Naive thymus-derived CD4-positive, alpha-beta T cell (primary cell): ENCODE data around the gene CLCA1. TPM values are rescaled to one million over a fixed set of nuclear protein-coding genes. Genes with fewer than 3 reads are reported as not detected.

Source experiments
- ATAC-seq: fragments of 150-1000 bp; cut with Tn5 transposase; 2 replicates; pipeline ENCODE4 v1.10.0; 2021; ENCODE audit warnings: mild to moderate bottlenecking, moderate library complexity
- CTCF ChIA-PET: fragments of 350-600 bp; sonication (Branson Sonifier 250); formaldehyde crosslinking; loops from one replicate; lab custom pipeline; 2021; ENCODE audit warnings: antibody characterized with exemption; lab: Charles Lee
- POLR2A ChIA-PET: fragments of 350-600 bp; sonication (Branson Sonifier 250); formaldehyde crosslinking; loops from one replicate; lab custom pipeline; 2021; ENCODE audit warnings: antibody characterized with exemption, inconsistent platforms; lab: Charles Lee
- DNase-seq, 9 donors: peaks; one replicate each; pipeline versions ENCODE4 v3.0.0 to v3.0.0-alpha.2; 2020 to 2022; ENCODE audit warnings: mixed read lengths in 1 of 9
- H3K27ac ChIP-seq: one replicate; pipeline ENCODE4 v1.7.0; 2013; ENCODE audit warnings: mild to moderate bottlenecking, low read depth, low read length, moderate library complexity
- H3K27me3 ChIP-seq, 2 donors: one replicate each; pipeline ENCODE4 v1.7.0; 2013; ENCODE audit warnings: low read length in 2 of 2, mild to moderate bottlenecking in 2 of 2, moderate library complexity in 2 of 2; ENCODE audit not compliant: control insufficient read depth in 2 of 2, insufficient read depth in 2 of 2
- H3K36me3 ChIP-seq, 3 experiments: 1 replicate in 2 of 3; 2 replicates in 1 of 3; pipeline ENCODE4 v1.7.0; 2013; ENCODE audit warnings: low read length in 3 of 3, mild to moderate bottlenecking in 3 of 3, moderate library complexity in 1 of 3; ENCODE audit not compliant: insufficient read depth in 3 of 3, control insufficient read depth in 2 of 3
- H3K4me1 ChIP-seq, 2 donors: one replicate each; pipeline ENCODE4 v1.7.0; 2013; ENCODE audit warnings: low read length in 2 of 2, mild to moderate bottlenecking in 2 of 2, moderate library complexity in 1 of 2; ENCODE audit not compliant: control insufficient read depth in 2 of 2, insufficient read depth in 2 of 2
- H3K4me3 ChIP-seq: 2 replicates; pipeline ENCODE4 v1.7.0; 2013; ENCODE audit warnings: mild to moderate bottlenecking, low read length
- H3K9me3 ChIP-seq, 3 experiments: 1 replicate in 2 of 3; 2 replicates in 1 of 3; pipeline ENCODE4 v1.7.0; 2013; ENCODE audit warnings: low read length in 3 of 3; ENCODE audit not compliant: control insufficient read depth in 2 of 3
- H3K27ac Mint-ChIP-seq, 9 donors: one replicate each; pipeline ENCODE4 v1.8.0; 2020 to 2022; ENCODE audit warnings: mixed read lengths in 9 of 9, mild to moderate bottlenecking in 8 of 9, moderate library complexity in 5 of 9, inconsistent platforms in 2 of 9
- H3K27me3 Mint-ChIP-seq, 5 donors: one replicate each; pipeline ENCODE4 v1.8.0; 2021 to 2022; ENCODE audit warnings: mixed read lengths in 5 of 5, mild to moderate bottlenecking in 1 of 5
- H3K36me3 Mint-ChIP-seq, 5 donors: one replicate each; pipeline ENCODE4 v1.8.0; 2020 to 2022; ENCODE audit warnings: mixed read lengths in 5 of 5, mild to moderate bottlenecking in 3 of 5, inconsistent platforms in 1 of 5
- H3K4me1 Mint-ChIP-seq, 7 donors: one replicate each; pipeline ENCODE4 v1.8.0; 2020 to 2022; ENCODE audit warnings: mixed read lengths in 7 of 7, mild to moderate bottlenecking in 3 of 7, inconsistent platforms in 1 of 7
- H3K4me3 Mint-ChIP-seq, 10 donors: one replicate each; pipeline ENCODE4 v1.8.0; 2020 to 2022; ENCODE audit warnings: mild to moderate bottlenecking in 10 of 10, mixed read lengths in 10 of 10, moderate library complexity in 6 of 10, inconsistent platforms in 2 of 10
- H3K9me3 Mint-ChIP-seq, 11 donors: one replicate each; pipeline ENCODE4 v1.8.0; 2020 to 2022; ENCODE audit warnings: mixed read lengths in 11 of 11, mild to moderate bottlenecking in 4 of 11, inconsistent platforms in 1 of 11, moderate library complexity in 1 of 11
- intact Hi-C, 2 donors: fragments of 100-400 bp; cut with micrococcal nuclease; formaldehyde crosslinking; loops; one replicate each; pipeline ENCODE4 v1.15.1; 2023
- polyA plus RNA-seq, 2 donors: library from polyadenylated mRNA; unstranded; fragments of 300-500 nt; fragmentation: Illumina TruSeq; gene quantifications; one replicate each; pipeline ENCODE4 v1.2.3, GENCODE V29; 2021
- total RNA-seq, 6 experiments: library from RNA in 5 of 6; stranded (reverse) in 5 of 6; gene quantifications; 1 replicate in 5 of 6; 2 replicates in 1 of 6; pipeline ENCODE4 v1.2.3 and lab custom pipeline; 2021 to 2026

The CLCA1 gene
- total and polyA plus RNA-seq, 7 experiments from 2014 or later: not detected

- H3K4me3 Mint-ChIP-seq: no peak overlapping the region
- no peaks in the 10 kb centered on the region for H3K36me3 Mint-ChIP-seq
- Histone ChIP-seq H3K4me1 (no peaks in the 10 kb centered on the region), H3K9me3 (no peaks in the 10 kb centered on the region), H3K36me3 (no peaks in the 10 kb centered on the region), H3K27ac (no peak overlapping the region), H3K27me3 (no peaks in the 10 kb centered on the region), H3K4me3 (no peak overlapping the region)
- H3K27me3 Mint-ChIP-seq: peaks cover 0 to 5% (median 0%) of the 10 kb centered on the region in 5 donors
- POLR2A ChIA-PET: no interaction called here
- no peaks in the 10 kb centered on the region for H3K4me1 Mint-ChIP-seq
- intact Hi-C loops: no loop called here
- no peak for DNase-seq
- H3K27ac Mint-ChIP-seq: no peak overlapping the region
- no peak for ATAC-seq
- peaks cover 0 to 5% (median 0%) of the 10 kb centered on the region in 11 donors for H3K9me3 Mint-ChIP-seq
- CTCF ChIA-PET: no interaction called here
These were observed 58.6 kb downstream of the CLCA1 start for GRCh38 chr1:86527306-86527705.

GRCh38 chr1:86530211-86530845 lies 61.6 kb downstream of the CLCA1 start:
- peaks cover 0 to 2% (median 0%) of the 10 kb centered on the region in 11 donors for H3K9me3 Mint-ChIP-seq
- H3K36me3 Mint-ChIP-seq: no peaks in the 10 kb centered on the region
- H3K9me3 ChIP-seq: no peaks in the 10 kb centered on the region
- H3K4me1 ChIP-seq: no peaks in the 10 kb centered on the region
- no peak overlapping the region for H3K27ac ChIP-seq
- H3K4me3 Mint-ChIP-seq: no peak overlapping the region
- H3K27ac Mint-ChIP-seq: no peak overlapping the region
- H3K36me3 ChIP-seq: no peaks in the 10 kb centered on the region
- ChIA-PET POLR2A (no interaction called here), CTCF (no interaction called here)
- intact Hi-C loops: no loop called here
- H3K27me3 ChIP-seq: no peaks in the 10 kb centered on the region
- H3K4me1 Mint-ChIP-seq: no peaks in the 10 kb centered on the region
- DNase-seq (no peak), ATAC-seq (no peak)
- no peak overlapping the region for H3K4me3 ChIP-seq
- H3K27me3 Mint-ChIP-seq: peaks cover 4 to 16% (median 5%) of the 10 kb centered on the region in 5 donors

- ChIA-PET CTCF (no interaction called here), POLR2A (no interaction called here)
- Histone ChIP-seq H3K4me3 (no peak overlapping the region), H3K9me3 (no peaks in the 10 kb centered on the region), H3K36me3 (no peaks in the 10 kb centered on the region), H3K27ac (no peak overlapping the region), H3K4me1 (no peaks in the 10 kb centered on the region), H3K27me3 (peaks cover 0 to 5% of the 10 kb centered on the region in 2 donors)
- intact Hi-C loops: no loop called here
- Mint-ChIP-seq H3K27ac (no peak overlapping the region), H3K9me3 (peaks cover 0 to 3% (median 0%) of the 10 kb centered on the region in 11 donors), H3K4me1 (no peaks in the 10 kb centered on the region), H3K27me3 (peaks cover 10 to 41% (median 30%) of the 10 kb centered on the region in 5 donors), H3K4me3 (no peak overlapping the region), H3K36me3 (no peaks in the 10 kb centered on the region)
- ATAC-seq: no peak
- no peak for DNase-seq
These were observed 69.4 kb downstream of the CLCA1 start for GRCh38 chr1:86537928-86538695.

GRCh38 chr1:86538775-86539174 lies 70.0 kb downstream of the CLCA1 start:
- no peak overlapping the region for H3K4me3 Mint-ChIP-seq
- no peaks in the 10 kb centered on the region for H3K36me3 ChIP-seq
- ATAC-seq (no peak), DNase-seq (no peak)
- H3K27me3 Mint-ChIP-seq: peaks cover 13 to 38% (median 30%) of the 10 kb centered on the region in 5 donors
- no peaks in the 10 kb centered on the region for H3K9me3 ChIP-seq
- no peaks in the 10 kb centered on the region for H3K4me1 Mint-ChIP-seq
- intact Hi-C loops: no loop called here
- no peak overlapping the region for H3K27ac ChIP-seq
- ChIA-PET CTCF (interaction anchor here (0.6 kb wide), 1 partner anchor 31 kb away, joined by 4 read pairs; no protein-coding TSS in a partner anchor), POLR2A (no interaction called here)
- no peak overlapping the region for H3K27ac Mint-ChIP-seq
- no peak overlapping the region for H3K4me3 ChIP-seq
- no peaks in the 10 kb centered on the region for H3K4me1 ChIP-seq
- no peaks in the 10 kb centered on the region for H3K36me3 Mint-ChIP-seq
- peaks cover 0 to 5% of the 10 kb centered on the region in 2 donors for H3K27me3 ChIP-seq
- H3K9me3 Mint-ChIP-seq: peaks cover 0 to 3% (median 0%) of the 10 kb centered on the region in 11 donors

- Mint-ChIP-seq H3K4me1 (no peaks in the 10 kb centered on the region), H3K4me3 (no peak overlapping the region), H3K9me3 (peaks cover 0 to 4% (median 0%) of the 10 kb centered on the region in 11 donors), H3K27ac (no peak overlapping the region), H3K27me3 (peaks cover 4 to 46% (median 25%) of the 10 kb centered on the region in 5 donors), H3K36me3 (no peaks in the 10 kb centered on the region)
- H3K4me3 ChIP-seq: no peak overlapping the region
- POLR2A ChIA-PET: no interaction called here
- ATAC-seq (no peak), DNase-seq (no peak)
- no peaks in the 10 kb centered on the region for H3K9me3 ChIP-seq
- H3K36me3 ChIP-seq: no peaks in the 10 kb centered on the region
- CTCF ChIA-PET: no interaction called here
- no peaks in the 10 kb centered on the region for H3K4me1 ChIP-seq
- H3K27ac ChIP-seq: no peak overlapping the region
- peaks cover 0 to 5% of the 10 kb centered on the region in 2 donors for H3K27me3 ChIP-seq
- intact Hi-C loops: no loop called here
These were observed 73.1 kb downstream of the CLCA1 start for GRCh38 chr1:86541859-86542258.

GRCh38 chr1:86542631-86543030 lies 73.9 kb downstream of the CLCA1 start:
- Histone ChIP-seq H3K9me3 (no peaks in the 10 kb centered on the region), H3K36me3 (no peaks in the 10 kb centered on the region), H3K4me1 (no peaks in the 10 kb centered on the region), H3K4me3 (no peak overlapping the region), H3K27me3 (peaks cover 0 to 5% of the 10 kb centered on the region in 2 donors), H3K27ac (no peak overlapping the region)
- H3K27me3 Mint-ChIP-seq: peaks cover 4 to 42% (median 21%) of the 10 kb centered on the region in 5 donors
- ChIA-PET POLR2A (no interaction called here), CTCF (no interaction called here)
- no peak overlapping the region for H3K27ac Mint-ChIP-seq
- DNase-seq (no peak), ATAC-seq (no peak)
- no peaks in the 10 kb centered on the region for H3K4me1 Mint-ChIP-seq
- H3K36me3 Mint-ChIP-seq: no peaks in the 10 kb centered on the region
- intact Hi-C loops: no loop called here
- H3K4me3 Mint-ChIP-seq: no peak overlapping the region
- peaks cover 0 to 4% (median 0%) of the 10 kb centered on the region in 11 donors for H3K9me3 Mint-ChIP-seq
